ENCODE measurements around the gene PRDM16. TPM values are rescaled to one million over a fixed set of nuclear protein-coding genes. Genes with fewer than 3 reads are reported as not detected.

Gene PRDM16
- total RNA-seq, 1 experiment from 2014 or later: 5.3 TPM

DNA sequence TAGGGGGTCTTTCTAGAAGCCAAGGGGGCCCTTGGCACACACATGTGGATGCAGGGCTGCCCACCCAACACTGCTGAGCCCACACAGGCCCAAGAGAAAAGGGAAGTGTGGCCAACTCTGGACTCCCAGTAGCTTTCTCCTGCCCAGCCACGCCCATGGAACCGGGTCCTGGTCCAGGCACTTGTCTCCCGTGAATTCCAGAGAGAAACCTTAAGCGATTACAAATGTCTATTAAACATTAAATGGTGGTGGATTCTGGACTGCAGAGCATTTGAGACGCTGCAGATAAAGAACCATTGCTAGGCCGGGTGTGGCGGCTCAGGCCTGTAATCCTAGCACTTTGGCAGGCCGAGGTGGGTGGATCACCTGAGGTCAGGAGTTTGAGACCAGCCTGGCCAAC, 284.9 kb downstream of the PRDM16 start:
- no peaks in the 10 kb centered on the region for H3K9me3 ChIP-seq
- Mint-ChIP-seq H3K4me3 (ENCODE audit: unreplicated experiment) (no peak overlapping the region), H3K27ac (ENCODE audit: unreplicated experiment) (no peak overlapping the region), H3K9me3 (ENCODE audit: unreplicated experiment) (no peaks in the 10 kb centered on the region), H3K36me3 (ENCODE audit: insufficient read depth, unreplicated experiment) (no peaks in the 10 kb centered on the region), H3K27me3 (ENCODE audit: insufficient read depth, unreplicated experiment) (no peaks in the 10 kb centered on the region), H3K4me1 (ENCODE audit: low read depth, unreplicated experiment) (no peaks in the 10 kb centered on the region)
- no peaks in the 10 kb centered on the region for H3K36me3 ChIP-seq (ENCODE audit: control insufficient read depth, insufficient read depth, low read length)
- TF ChIP-seq, protein P1, sequence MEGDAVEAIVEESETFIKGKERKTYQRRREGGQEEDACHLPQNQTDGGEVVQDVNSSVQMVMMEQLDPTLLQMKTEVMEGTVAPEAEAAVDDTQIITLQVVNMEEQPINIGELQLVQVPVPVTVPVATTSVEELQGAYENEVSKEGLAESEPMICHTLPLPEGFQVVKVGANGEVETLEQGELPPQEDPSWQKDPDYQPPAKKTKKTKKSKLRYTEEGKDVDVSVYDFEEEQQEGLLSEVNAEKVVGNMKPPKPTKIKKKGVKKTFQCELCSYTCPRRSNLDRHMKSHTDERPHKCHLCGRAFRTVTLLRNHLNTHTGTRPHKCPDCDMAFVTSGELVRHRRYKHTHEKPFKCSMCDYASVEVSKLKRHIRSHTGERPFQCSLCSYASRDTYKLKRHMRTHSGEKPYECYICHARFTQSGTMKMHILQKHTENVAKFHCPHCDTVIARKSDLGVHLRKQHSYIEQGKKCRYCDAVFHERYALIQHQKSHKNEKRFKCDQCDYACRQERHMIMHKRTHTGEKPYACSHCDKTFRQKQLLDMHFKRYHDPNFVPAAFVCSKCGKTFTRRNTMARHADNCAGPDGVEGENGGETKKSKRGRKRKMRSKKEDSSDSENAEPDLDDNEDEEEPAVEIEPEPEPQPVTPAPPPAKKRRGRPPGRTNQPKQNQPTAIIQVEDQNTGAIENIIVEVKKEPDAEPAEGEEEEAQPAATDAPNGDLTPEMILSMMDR (IDR thresholded peaks at IDR 0.05; ENCODE audit: insufficient read depth in 1 of 2, low read depth in 1 of 2, low read length in 1 of 2, severe bottlenecking in 1 of 2, unreplicated experiment in 1 of 2): no peak
- intact Hi-C loops (cut with micrococcal nuclease; ENCODE audit: unreplicated experiment): loop anchor here (5.0 kb wide), 1 partner anchor 38 kb away; no protein-coding TSS in a partner anchor
- peaks cover 35% of the 10 kb centered on the region for H3K4me1 ChIP-seq
- POLR2A ChIA-PET: no interaction called here
- DNase-seq: no peak
- no TSS peak for BruUV-seq (replicated peaks)
- H3K4me3 ChIP-seq (ENCODE audit: low read depth, low read length): no peak overlapping the region
- CTCF ChIA-PET: no interaction called here
- H3K27me3 ChIP-seq (replicated peaks; ENCODE audit: control insufficient read depth, insufficient read depth, low read length): no peaks in the 10 kb centered on the region

DNA sequence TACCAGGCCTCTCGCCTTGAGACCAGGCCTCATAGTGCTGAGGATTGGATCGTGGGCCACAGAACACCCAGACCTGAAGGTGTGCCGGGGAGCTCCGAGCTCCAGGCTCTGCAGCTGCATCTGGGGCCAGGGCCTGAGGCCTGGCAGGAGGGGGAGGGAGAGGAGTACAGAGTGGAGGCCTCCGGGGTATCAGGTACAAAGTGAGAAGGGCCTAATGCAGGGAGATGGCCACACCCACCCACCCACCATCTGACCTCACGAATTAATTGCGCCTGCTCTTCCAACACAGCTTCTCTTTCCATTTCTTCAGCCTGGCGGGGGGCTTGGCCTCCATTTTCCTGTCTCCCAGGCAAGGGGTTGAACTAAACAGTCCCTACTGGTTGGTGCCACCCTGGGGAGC, 286.1 kb downstream of the PRDM16 start:
- no peak overlapping the region for H3K4me3 ChIP-seq (ENCODE audit: low read depth, low read length)
- no peak overlapping the region for H3K4me3 Mint-ChIP-seq (ENCODE audit: unreplicated experiment)
- no peaks in the 10 kb centered on the region for H3K4me1 Mint-ChIP-seq (ENCODE audit: low read depth, unreplicated experiment)
- no peaks in the 10 kb centered on the region for H3K9me3 ChIP-seq
- no peaks in the 10 kb centered on the region for H3K9me3 Mint-ChIP-seq (ENCODE audit: unreplicated experiment)
- ChIA-PET CTCF (interaction anchor here (0.6 kb wide), 1 partner anchor 21 kb away, joined by 3 read pairs; no protein-coding TSS in a partner anchor), POLR2A (no interaction called here)
- no peaks in the 10 kb centered on the region for H3K36me3 Mint-ChIP-seq (ENCODE audit: insufficient read depth, unreplicated experiment)
- no peaks in the 10 kb centered on the region for H3K36me3 ChIP-seq (ENCODE audit: control insufficient read depth, insufficient read depth, low read length)
- H3K4me1 ChIP-seq: peaks cover 26% of the 10 kb centered on the region
- BruUV-seq (replicated peaks): no TSS peak
- H3K27ac Mint-ChIP-seq (ENCODE audit: unreplicated experiment): no peak overlapping the region
- intact Hi-C loops (cut with micrococcal nuclease; ENCODE audit: unreplicated experiment): loop anchor here (5.0 kb wide), 1 partner anchor 33 kb away; no protein-coding TSS in a partner anchor
- H3K27me3 ChIP-seq (replicated peaks; ENCODE audit: control insufficient read depth, insufficient read depth, low read length): no peaks in the 10 kb centered on the region
- no peak for DNase-seq
- TF ChIP-seq, protein P1 (IDR thresholded peaks at IDR 0.05; ENCODE audit: insufficient read depth in 1 of 2, low read depth in 1 of 2, low read length in 1 of 2, severe bottlenecking in 1 of 2, unreplicated experiment in 1 of 2): no peak
- no peaks in the 10 kb centered on the region for H3K27me3 Mint-ChIP-seq (ENCODE audit: insufficient read depth, unreplicated experiment)

DNA sequence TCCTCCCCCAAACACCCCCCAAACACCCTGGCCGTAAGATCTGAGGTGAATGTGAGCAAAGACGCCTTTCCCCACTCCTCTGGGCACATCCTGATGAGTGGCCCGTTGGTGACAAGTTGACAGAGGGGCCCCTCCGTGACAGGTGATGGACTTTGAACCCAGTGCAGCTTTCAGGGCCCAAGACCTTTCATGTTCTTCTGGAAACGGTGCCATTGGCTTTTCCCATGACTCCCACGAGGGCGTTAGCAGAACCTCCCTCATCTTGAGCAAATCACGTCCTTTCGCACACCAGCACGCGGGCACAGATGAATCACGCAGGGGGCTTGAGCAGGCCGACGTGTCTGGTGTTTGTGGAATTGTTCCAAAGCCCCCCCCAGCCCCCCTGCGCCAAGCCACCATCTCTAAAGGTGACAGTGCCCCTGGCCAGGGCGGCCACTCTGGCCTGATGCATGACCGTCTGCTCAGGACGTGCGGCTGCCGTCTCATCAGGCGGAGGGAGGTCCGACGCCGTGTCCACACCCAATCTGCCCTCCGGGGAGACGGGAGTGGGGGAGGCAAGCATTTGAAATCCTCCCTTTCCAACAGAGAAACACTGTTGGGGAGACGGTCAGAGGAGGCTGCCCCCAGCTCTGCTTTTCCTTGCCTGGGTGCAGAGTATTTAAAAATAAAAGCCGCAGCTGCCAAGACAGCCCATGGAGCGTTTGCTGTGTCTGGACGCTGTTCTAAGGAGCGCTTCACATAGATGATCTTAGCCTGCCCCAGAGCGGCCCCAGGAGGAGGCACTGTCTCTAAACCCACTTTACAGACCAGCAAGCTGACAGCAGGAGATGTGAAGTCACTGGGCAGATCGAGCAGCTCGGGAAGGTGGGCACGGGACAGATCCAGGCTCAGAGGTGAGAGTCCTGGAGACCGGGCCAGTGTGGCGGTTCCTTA, 287.2 kb downstream of the PRDM16 start:
- no peaks in the 10 kb centered on the region for H3K27me3 ChIP-seq (replicated peaks; ENCODE audit: control insufficient read depth, insufficient read depth, low read length)
- CTCF ChIA-PET: no interaction called here

More for the DNA sequence above, 287.2 kb downstream of the PRDM16 start:
- H3K36me3 ChIP-seq (ENCODE audit: control insufficient read depth, insufficient read depth, low read length): no peaks in the 10 kb centered on the region
- peaks cover 26% of the 10 kb centered on the region for H3K4me1 ChIP-seq
- Mint-ChIP-seq H3K27me3 (ENCODE audit: insufficient read depth, unreplicated experiment) (no peaks in the 10 kb centered on the region), H3K36me3 (ENCODE audit: insufficient read depth, unreplicated experiment) (no peaks in the 10 kb centered on the region), H3K4me3 (ENCODE audit: unreplicated experiment) (no peak overlapping the region), H3K4me1 (ENCODE audit: low read depth, unreplicated experiment) (no peaks in the 10 kb centered on the region), H3K9me3 (ENCODE audit: unreplicated experiment) (no peaks in the 10 kb centered on the region), H3K27ac (ENCODE audit: unreplicated experiment) (peak overlapping the region; percentile 67)
- BruUV-seq (replicated peaks): no TSS peak
- intact Hi-C loops (cut with micrococcal nuclease; ENCODE audit: unreplicated experiment): loop anchor here (5.0 kb wide), 1 partner anchor 34 kb away; no protein-coding TSS in a partner anchor
- TF ChIP-seq, protein P1 (IDR thresholded peaks at IDR 0.05; ENCODE audit: insufficient read depth in 1 of 2, low read depth in 1 of 2, low read length in 1 of 2, severe bottlenecking in 1 of 2, unreplicated experiment in 1 of 2): no peak
- POLR2A ChIA-PET: no interaction called here
- no peaks in the 10 kb centered on the region for H3K9me3 ChIP-seq
- DNase-seq: peak in 1 of 2 experiments; percentile 56
- no peak overlapping the region for H3K4me3 ChIP-seq (ENCODE audit: low read depth, low read length)
